ENCODE results near the gene CFHR2.
A peak's percentile ranks its signal among the peaks of the same experiment; 100 is the strongest.
"Not testable (repeated sequence)": the region's sequence is repeated elsewhere in the genome, so short reads cannot be mapped to it uniquely, and the experiment has no call there.

The CFHR2 gene

GRCh38 chr1:196980859-196981258, 37.3 kb downstream of the CFHR2 start:
- no peak for TF ChIP-seq CTCF (IDR thresholded peaks at IDR 0.05; ENCODE audit: low read depth, low read length)
- no peak for DNase-seq (ENCODE audit: extremely low read depth, low read depth)

- DNase-seq (ENCODE audit: extremely low read depth, low read depth): not testable (repeated sequence)
Observed at GRCh38 chr1:196982247-196982646, 38.7 kb downstream of the CFHR2 start.

GRCh38 chr1:196991919-196992651, 48.5 kb downstream of the CFHR2 start:
- DNase-seq (ENCODE audit: extremely low read depth, low read depth): not testable (repeated sequence)

- DNase-seq (ENCODE audit: extremely low read depth, low read depth): no peak
- no peak for TF ChIP-seq CTCF (IDR thresholded peaks at IDR 0.05; ENCODE audit: low read depth, low read length)
Observed at GRCh38 chr1:196993916-196994315, 50.4 kb downstream of the CFHR2 start.

- peak; percentile 1 for DNase-seq (ENCODE audit: extremely low read depth, low read depth)
- no peak for TF ChIP-seq CTCF (IDR thresholded peaks at IDR 0.05; ENCODE audit: low read depth, low read length)
Observed at GRCh38 chr1:196997423-196997822, 53.9 kb downstream of the CFHR2 start.

GRCh38 chr1:197001828-197002227, 58.3 kb downstream of the CFHR2 start:
- TF ChIP-seq CTCF (IDR thresholded peaks at IDR 0.05; ENCODE audit: low read depth, low read length): no peak
- no peak for DNase-seq (ENCODE audit: extremely low read depth, low read depth)

- no peak for DNase-seq (ENCODE audit: extremely low read depth, low read depth)
- TF ChIP-seq CTCF (IDR thresholded peaks at IDR 0.05; ENCODE audit: low read depth, low read length): no peak
Observed at GRCh38 chr1:197003132-197003531, 59.6 kb downstream of the CFHR2 start.

GRCh38 chr1:197008861-197009260, 65.3 kb downstream of the CFHR2 start:
- no peak for TF ChIP-seq CTCF (IDR thresholded peaks at IDR 0.05; ENCODE audit: low read depth, low read length)
- no peak for DNase-seq (ENCODE audit: extremely low read depth, low read depth)

Data from AG09319 (cell line).